ENCODE results near the gene TLX2. TPM values are rescaled to one million over a fixed set of nuclear protein-coding genes. Genes with fewer than 3 reads are reported as not detected.

Gene TLX2
- total RNA-seq = not detected in 2 replicates

GRCh38 chr2:74514368-74515270 is at the start of gene TLX2:
TLX2 (plus strand) TSS chr2:74514450; CDS start chr2:74514807, 357 bp downstream.

GRCh38 chr2:74472086-74472944 is 41.9 kb upstream of the TLX2 start, which contains the start of gene MRPL53:
MRPL53 (minus strand) TSS chr2:74472680; CDS start chr2:74472660, 20 bp downstream.

GRCh38 chr2:74482801-74483674 is 31.2 kb upstream of the TLX2 start, which contains the start of the genes CCDC142 and TTC31:
CCDC142 (minus strand) TSS chr2:74482998; CDS start chr2:74482837, 161 bp downstream.
TTC31 (plus strand) TSS chr2:74483081; CDS start chr2:74483096, 15 bp downstream.

GRCh38 chr2:74499267-74499939 is 14.8 kb upstream of the TLX2 start, which contains the start of gene LBX2:
LBX2 (minus strand) TSS chr2:74499603; CDS start chr2:74499537, 66 bp downstream.

GRCh38 chr2:74507145-74507925 is 6.9 kb upstream of the TLX2 start, which contains the start of gene PCGF1:
PCGF1 (minus strand) TSS chr2:74507695; CDS start chr2:74507668, 27 bp downstream.

GRCh38 chr2:74525717-74526648 is 11.7 kb downstream of the TLX2 start, which contains the start of gene DQX1:
DQX1 (minus strand) TSS chr2:74526231; CDS start chr2:74525729, 502 bp downstream.

GRCh38 chr2:74529357-74530238 is 15.3 kb downstream of the TLX2 start, which contains the start of the genes AUP1 and HTRA2:
AUP1 (minus strand) TSS chr2:74529706; CDS start chr2:74529629, 77 bp downstream.
HTRA2 (plus strand) TSS chr2:74529933; CDS start chr2:74530007, 74 bp downstream.

GRCh38 chr2:74553892-74554819 is 39.9 kb downstream of the TLX2 start, which contains the start of the genes DOK1 and LOXL3:
DOK1 (plus strand) TSS chr2:74554720; CDS start chr2:74554755, 35 bp downstream.
LOXL3 (minus strand) TSS chr2:74553942; CDS start chr2:74552634, 1,308 bp downstream.

Other genes starting within 250 kb of the TLX2 start
- gene SLC4A5, start 171.0 kb upstream of the TLX2 start, total RNA-seq = 0.79 and 0.80 TPM in 2 replicates
- gene DCTN1, start 134.1 kb upstream of the TLX2 start, total RNA-seq = 125 and 133 TPM in 2 replicates
- 0.40 and 0.50 TPM in 2 replicates for gene C2orf81, start 92.8 kb upstream of the TLX2 start, total RNA-seq
- gene WDR54, start 92.7 kb upstream of the TLX2 start, total RNA-seq = 32.2 and 37.7 TPM in 2 replicates
- gene RTKN, start 72.5 kb upstream of the TLX2 start, total RNA-seq = 5.9 and 9.3 TPM in 2 replicates
- gene INO80B, start 59.4 kb upstream of the TLX2 start, total RNA-seq = 6.6 and 12.3 TPM in 2 replicates
- 19.2 and 19.5 TPM in 2 replicates for gene WBP1, start 56.0 kb upstream of the TLX2 start, total RNA-seq
- 56.5 and 57.4 TPM in 2 replicates for gene MOGS, start 49.1 kb upstream of the TLX2 start, total RNA-seq
- 17.3 and 18.4 TPM in 2 replicates for gene MRPL53, start 41.8 kb upstream of the TLX2 start, total RNA-seq
- gene CCDC142, start 31.5 kb upstream of the TLX2 start, total RNA-seq = 20.1 and 22.0 TPM in 2 replicates
- gene TTC31, start 31.4 kb upstream of the TLX2 start, total RNA-seq = 14.0 and 17.8 TPM in 2 replicates
- gene LBX2, start 14.8 kb upstream of the TLX2 start, total RNA-seq = 3.2 and 3.5 TPM in 2 replicates
- gene PCGF1, start 6.8 kb upstream of the TLX2 start, total RNA-seq = 10.8 and 12.8 TPM in 2 replicates
- 0.13 TPM in 1 of 2 replicates, not detected in the other for gene DQX1, start 11.8 kb downstream of the TLX2 start, total RNA-seq
- 78.2 and 88.7 TPM in 2 replicates for gene AUP1, start 15.3 kb downstream of the TLX2 start, total RNA-seq
- 35.8 and 36.2 TPM in 2 replicates for gene HTRA2, start 15.5 kb downstream of the TLX2 start, total RNA-seq
- gene LOXL3, start 39.5 kb downstream of the TLX2 start, total RNA-seq = 0.72 and 0.93 TPM in 2 replicates
- 6.9 and 10.7 TPM in 2 replicates for gene DOK1, start 40.3 kb downstream of the TLX2 start, total RNA-seq
- not detected in 2 replicates for gene M1AP, start 133.9 kb downstream of the TLX2 start, total RNA-seq
- 4.9 and 5.5 TPM in 2 replicates for gene SEMA4F, start 139.8 kb downstream of the TLX2 start, total RNA-seq